Stimulated activated CD8-positive, alpha-beta memory T cell treated with anti-CD3 and anti-CD28 coated beads, Interleukin-7, amount 100 ng/mL, for 1 hour (primary cell): ENCODE results near the gene PNPLA8.
"Not testable (repeated sequence)": the region's sequence is repeated elsewhere in the genome, so short reads cannot be mapped to it uniquely, and the experiment has no call there.

Experiments
- DNase-seq, 2 donors: peaks; one replicate each; pipeline ENCODE4 v3.0.0-alpha.2; 2020; ENCODE audit warnings: low read depth in 2 of 2

Gene PNPLA8

GRCh38 chr7:108467391-108467790 lies 58.5 kb downstream of the PNPLA8 start:
- DNase-seq, result no peak

GRCh38 chr7:108466322-108466721 lies 59.6 kb downstream of the PNPLA8 start:
- not testable (repeated sequence) for DNase-seq

- DNase-seq, result no peak
These were observed 61.2 kb downstream of the PNPLA8 start for GRCh38 chr7:108464743-108465142.

GRCh38 chr7:108463613-108464012 lies 62.3 kb downstream of the PNPLA8 start:
- DNase-seq, result no peak

GRCh38 chr7:108461840-108462239 lies 64.1 kb downstream of the PNPLA8 start:
- no peak for DNase-seq

- no peak for DNase-seq
These were observed 65.0 kb downstream of the PNPLA8 start for GRCh38 chr7:108460964-108461363.

- DNase-seq, result no peak
These were observed 65.9 kb downstream of the PNPLA8 start for GRCh38 chr7:108459922-108460551.

- DNase-seq, result no peak
These were observed 68.1 kb downstream of the PNPLA8 start for GRCh38 chr7:108457871-108458270.

- DNase-seq, result no peak
These were observed 68.9 kb downstream of the PNPLA8 start for GRCh38 chr7:108456845-108457540.

- DNase-seq, result no peak
These were observed 69.8 kb downstream of the PNPLA8 start, which contains the start of gene NRCAM for GRCh38 chr7:108455998-108456677. Gene NRCAM (minus strand): TSS chr7:108456436. CDS start chr7:108240064, 216,372 bp downstream.

GRCh38 chr7:108455551-108455997 lies 70.4 kb downstream of the PNPLA8 start:
- DNase-seq, result no peak

GRCh38 chr7:108454674-108455550 lies 71.0 kb downstream of the PNPLA8 start:
- no peak for DNase-seq

- DNase-seq, result no peak
These were observed 71.6 kb downstream of the PNPLA8 start for GRCh38 chr7:108454317-108454673.

GRCh38 chr7:108453320-108453719 lies 72.6 kb downstream of the PNPLA8 start:
- no peak for DNase-seq

- no peak for DNase-seq
These were observed 73.2 kb downstream of the PNPLA8 start for GRCh38 chr7:108452707-108453106.

- no peak for DNase-seq
These were observed 74.6 kb downstream of the PNPLA8 start for GRCh38 chr7:108451296-108451848.

- no peak for DNase-seq
These were observed 75.8 kb downstream of the PNPLA8 start for GRCh38 chr7:108450160-108450559.

GRCh38 chr7:108449521-108449920 lies 76.4 kb downstream of the PNPLA8 start:
- DNase-seq, result no peak

- no peak for DNase-seq
These were observed 77.1 kb downstream of the PNPLA8 start for GRCh38 chr7:108448584-108449505.

GRCh38 chr7:108442039-108442568 lies 83.8 kb downstream of the PNPLA8 start:
- DNase-seq, result no peak
